Dendritic cell treated with granulocyte-macrophage colony-stimulating factor and Interleukin-4, amounts not matched to agents 40 ng/mL and 50 ng/mL, for 4 days (primary cell): ENCODE data around the gene RTRAF.
A peak's percentile ranks its signal among the peaks of the same experiment; 100 is the strongest.

Experiments
- H3K27ac Mint-ChIP-seq: one replicate; pipeline ENCODE4 v1.8.0; 2022; ENCODE audit warnings: mild to moderate bottlenecking, mixed read lengths
- H3K27me3 Mint-ChIP-seq: one replicate; pipeline ENCODE4 v1.8.0; 2022; ENCODE audit warnings: mild to moderate bottlenecking, mixed read lengths
- H3K36me3 Mint-ChIP-seq: one replicate; pipeline ENCODE4 v1.8.0; 2022; ENCODE audit warnings: low read depth, mixed read lengths
- H3K4me1 Mint-ChIP-seq: one replicate; pipeline ENCODE4 v1.8.0; 2022; ENCODE audit warnings: low read depth, mixed read lengths
- H3K4me3 Mint-ChIP-seq: one replicate; pipeline ENCODE4 v1.8.0; 2022; ENCODE audit warnings: mild to moderate bottlenecking, moderate library complexity, mixed read lengths
- H3K9me3 Mint-ChIP-seq: one replicate; pipeline ENCODE4 v1.8.0; 2022; ENCODE audit warnings: mixed read lengths
- intact Hi-C: fragments of 100-400 bp; cut with micrococcal nuclease; formaldehyde crosslinking; loops from one replicate; pipeline ENCODE4 v1.15.0; 2022

RTRAF gene

DNA sequence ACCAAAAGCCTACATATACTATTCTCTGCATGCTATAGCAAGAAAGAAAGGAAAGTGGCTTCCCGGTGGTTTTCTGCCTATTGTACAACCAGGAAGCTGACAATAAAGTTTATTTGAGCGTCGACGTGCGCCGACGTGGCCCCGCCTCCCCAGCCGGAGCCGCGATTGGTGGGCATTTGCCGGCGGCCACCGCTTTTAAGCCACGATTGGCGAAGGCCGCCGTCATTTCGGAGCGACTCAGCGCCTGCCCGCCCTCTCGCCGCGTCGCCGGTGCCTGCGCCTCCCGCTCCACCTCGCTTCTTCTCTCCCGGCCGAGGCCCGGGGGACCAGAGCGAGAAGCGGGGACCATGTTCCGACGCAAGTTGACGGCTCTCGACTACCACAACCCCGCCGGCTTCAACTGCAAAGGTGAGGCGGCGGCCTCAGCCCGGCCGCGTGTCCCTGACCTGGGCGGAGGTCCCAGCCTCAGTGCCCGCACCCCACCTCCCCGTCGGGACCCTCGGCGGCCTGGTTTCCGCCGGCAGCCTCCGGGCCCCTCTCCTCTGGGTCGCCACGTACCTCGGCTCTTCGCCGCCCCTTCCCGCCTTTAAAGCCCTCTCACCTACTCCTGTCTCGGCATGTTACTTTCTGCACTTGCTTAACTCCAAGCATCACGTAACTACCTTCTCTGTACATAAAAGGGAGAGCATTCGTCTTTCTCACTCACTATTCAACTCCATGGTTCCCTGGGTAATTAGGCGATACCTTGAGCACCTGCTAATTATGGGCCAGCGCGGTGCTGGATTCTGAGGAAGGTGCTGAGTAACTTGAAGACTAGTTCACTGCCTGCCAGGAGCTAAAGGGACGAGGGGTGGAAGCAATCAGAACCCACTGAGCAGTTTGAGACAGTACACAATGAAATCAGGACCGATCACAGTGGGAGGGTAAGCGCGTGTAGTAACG, at the start of gene RTRAF:
Gene RTRAF (plus strand): TSS at position 254 of the 942 bp plus-strand sequence. CDS start 94 bp downstream, at position 348.
- peaks cover 6% of the 10 kb centered on the region for H3K9me3 Mint-ChIP-seq
- H3K4me3 Mint-ChIP-seq: peak within 1 kb of the TSS; percentile 79
- intact Hi-C loops: loop anchor here (5.0 to 10.0 kb wide), 4 partner anchors 122 to 565 kb away; partner anchors contain the start of genes FRMD6, GPR137C and TXNDC16
- H3K27me3 Mint-ChIP-seq: no peaks in the 10 kb centered on the region
- H3K4me1 Mint-ChIP-seq: peaks cover 20% of the 10 kb centered on the region
- H3K36me3 Mint-ChIP-seq: peaks cover 41% of the 10 kb centered on the region
- H3K27ac Mint-ChIP-seq: peak within 1 kb of the TSS; percentile 83

DNA sequence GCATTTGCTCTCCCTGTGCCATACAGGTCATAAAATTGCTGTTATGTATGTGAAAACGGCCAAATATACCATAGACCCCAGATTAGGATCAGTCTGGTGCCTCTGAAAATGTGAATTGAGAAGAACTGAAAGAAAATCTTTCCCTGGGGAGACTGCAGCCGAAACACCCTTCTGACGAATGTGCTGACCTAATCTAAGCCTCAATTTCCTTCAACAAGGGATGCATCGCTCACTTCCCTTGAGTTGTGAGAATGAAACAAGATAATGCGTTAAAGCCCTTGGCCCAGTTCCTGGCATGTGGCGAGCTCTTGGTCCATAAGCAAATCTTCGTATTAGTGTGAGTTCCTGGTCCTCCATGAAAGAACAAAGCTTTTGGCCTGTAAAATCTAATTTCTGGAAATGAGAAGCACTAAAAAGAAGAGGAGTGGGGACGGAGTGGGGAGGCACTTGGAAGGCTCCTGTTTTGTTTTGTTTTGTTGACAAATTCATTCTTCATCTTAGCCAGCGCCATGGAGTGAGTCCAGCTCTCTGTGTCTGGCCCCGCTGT, 49.5 kb upstream of the RTRAF start:
- H3K4me1 Mint-ChIP-seq: no peaks in the 10 kb centered on the region
- H3K27ac Mint-ChIP-seq: no peak overlapping the region
- peaks cover 8% of the 10 kb centered on the region for H3K36me3 Mint-ChIP-seq
- no peaks in the 10 kb centered on the region for H3K27me3 Mint-ChIP-seq
- intact Hi-C loops: no loop called here
- no peak overlapping the region for H3K4me3 Mint-ChIP-seq
- H3K9me3 Mint-ChIP-seq: peaks cover 5% of the 10 kb centered on the region

DNA sequence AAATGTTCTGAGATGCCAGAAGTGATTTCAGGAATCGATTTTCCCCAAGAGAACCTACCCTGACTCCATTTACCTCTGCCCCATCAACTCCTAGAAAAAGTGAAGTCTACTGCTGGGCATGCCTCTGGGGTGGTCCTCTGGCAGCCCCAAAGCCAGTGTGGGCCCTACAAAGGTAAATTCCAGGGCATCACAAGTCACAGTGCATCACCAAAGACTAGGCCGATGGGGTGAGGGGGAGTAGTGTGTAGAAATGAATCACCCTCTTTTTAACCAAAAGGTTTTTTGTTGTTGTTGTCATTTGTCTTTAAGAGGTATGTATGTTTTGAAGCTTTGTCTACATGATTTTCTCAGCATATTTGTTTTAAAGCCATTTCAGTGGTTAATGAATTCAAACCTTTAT, 46.4 kb upstream of the RTRAF start:
- H3K4me3 Mint-ChIP-seq: no peak overlapping the region
- H3K4me1 Mint-ChIP-seq: no peaks in the 10 kb centered on the region

DNA sequence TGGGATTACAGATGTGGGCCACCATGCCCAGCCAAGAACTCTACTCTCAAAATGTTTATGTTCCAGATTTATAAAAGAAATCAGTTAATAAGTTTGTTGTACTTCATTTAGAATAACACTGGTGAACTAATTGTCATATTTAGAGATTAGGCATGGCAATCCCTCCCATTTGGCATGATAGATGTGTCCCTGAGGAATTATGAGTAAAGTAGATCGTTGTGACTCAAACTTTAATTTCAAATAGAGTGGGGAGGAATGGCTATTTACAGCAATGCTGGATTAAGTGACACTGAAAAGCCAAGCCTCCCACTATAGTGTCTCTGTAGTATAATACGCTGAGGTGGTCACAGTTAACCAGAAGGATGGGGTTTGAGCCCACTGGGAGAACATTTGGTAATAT, 39.3 kb upstream of the RTRAF start:
- Mint-ChIP-seq H3K4me1 (no peaks in the 10 kb centered on the region), H3K27me3 (no peaks in the 10 kb centered on the region), H3K36me3 (peaks cover 58% of the 10 kb centered on the region), H3K27ac (no peak overlapping the region), H3K9me3 (peaks cover 24% of the 10 kb centered on the region), H3K4me3 (no peak overlapping the region)
- intact Hi-C loops: no loop called here

More for the DNA sequence above, 46.4 kb upstream of the RTRAF start:
- Mint-ChIP-seq H3K36me3 (peaks cover 17% of the 10 kb centered on the region), H3K9me3 (peaks cover 31% of the 10 kb centered on the region), H3K27ac (no peak overlapping the region), H3K27me3 (no peaks in the 10 kb centered on the region)
- intact Hi-C loops: no loop called here

DNA sequence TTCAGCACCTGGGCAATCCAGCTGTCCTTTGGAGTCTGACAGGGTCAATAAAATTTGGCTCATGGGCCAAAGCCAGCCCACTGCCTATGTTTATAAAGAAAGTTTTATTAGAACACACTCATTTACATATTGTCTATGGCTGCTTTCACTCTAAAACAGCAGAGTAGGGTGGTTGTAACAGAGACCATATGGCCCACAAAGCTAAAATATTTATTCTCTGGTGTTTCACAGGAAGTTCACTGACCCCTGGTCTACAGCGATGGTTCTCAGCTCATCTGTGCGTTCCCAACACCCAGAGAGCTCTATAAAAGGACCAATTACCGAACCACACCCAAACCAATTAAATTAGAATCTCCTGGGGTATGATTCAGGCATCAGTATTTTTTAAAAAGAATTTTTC, 37.7 kb upstream of the RTRAF start:
- Mint-ChIP-seq H3K9me3 (peaks cover 9% of the 10 kb centered on the region), H3K4me3 (no peak overlapping the region), H3K4me1 (no peaks in the 10 kb centered on the region), H3K27me3 (no peaks in the 10 kb centered on the region), H3K36me3 (peaks cover 54% of the 10 kb centered on the region), H3K27ac (no peak overlapping the region)
- intact Hi-C loops: no loop called here

DNA sequence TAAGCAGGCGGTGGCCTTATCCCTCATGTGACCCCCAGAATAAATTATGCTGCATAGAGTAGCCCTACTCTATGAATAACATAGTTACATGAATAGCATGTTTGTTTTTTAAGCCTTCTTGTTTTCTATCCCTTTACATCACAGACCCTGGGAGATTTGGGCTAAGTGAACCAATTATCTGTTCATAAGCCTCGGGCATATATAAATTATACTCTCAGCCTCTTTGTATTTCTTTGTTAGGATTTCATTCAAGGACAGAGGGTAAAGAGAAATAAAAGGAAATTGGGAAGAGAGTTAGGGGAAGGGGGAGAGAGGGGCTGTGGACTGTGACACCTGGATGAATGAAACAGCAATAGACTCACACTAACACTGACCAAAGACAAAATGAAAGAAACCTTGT, 35.3 kb upstream of the RTRAF start:
- peaks cover 76% of the 10 kb centered on the region for H3K36me3 Mint-ChIP-seq
- H3K4me1 Mint-ChIP-seq: peaks cover 7% of the 10 kb centered on the region
- peaks cover 20% of the 10 kb centered on the region for H3K9me3 Mint-ChIP-seq
- H3K27ac Mint-ChIP-seq: no peak overlapping the region
- no peaks in the 10 kb centered on the region for H3K27me3 Mint-ChIP-seq
- intact Hi-C loops: no loop called here
- H3K4me3 Mint-ChIP-seq: no peak overlapping the region

DNA sequence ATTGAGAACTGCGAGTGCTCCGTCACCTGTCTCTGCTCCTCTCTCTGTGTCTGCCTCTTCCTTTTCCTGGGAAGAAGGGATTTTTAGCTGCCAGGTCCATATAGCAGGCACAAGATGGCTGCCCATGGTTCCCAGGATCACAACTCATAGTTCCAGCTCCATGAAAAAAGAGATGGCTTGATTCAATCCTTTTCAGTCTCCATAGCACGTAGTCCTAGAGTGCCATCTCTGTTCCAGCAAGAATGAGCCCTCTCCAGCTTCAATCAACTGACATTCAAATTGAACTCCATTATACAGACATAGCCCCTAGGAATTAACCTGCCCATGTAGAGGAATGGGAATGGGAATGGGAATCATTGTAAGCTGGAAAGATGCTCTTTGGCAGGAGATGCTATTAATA, 34.7 kb upstream of the RTRAF start:
- H3K27me3 Mint-ChIP-seq: no peaks in the 10 kb centered on the region
- H3K27ac Mint-ChIP-seq: no peak overlapping the region
- H3K36me3 Mint-ChIP-seq: peaks cover 83% of the 10 kb centered on the region
- H3K9me3 Mint-ChIP-seq: peaks cover 26% of the 10 kb centered on the region
- peaks cover 7% of the 10 kb centered on the region for H3K4me1 Mint-ChIP-seq
- H3K4me3 Mint-ChIP-seq: no peak overlapping the region
- intact Hi-C loops: no loop called here

DNA sequence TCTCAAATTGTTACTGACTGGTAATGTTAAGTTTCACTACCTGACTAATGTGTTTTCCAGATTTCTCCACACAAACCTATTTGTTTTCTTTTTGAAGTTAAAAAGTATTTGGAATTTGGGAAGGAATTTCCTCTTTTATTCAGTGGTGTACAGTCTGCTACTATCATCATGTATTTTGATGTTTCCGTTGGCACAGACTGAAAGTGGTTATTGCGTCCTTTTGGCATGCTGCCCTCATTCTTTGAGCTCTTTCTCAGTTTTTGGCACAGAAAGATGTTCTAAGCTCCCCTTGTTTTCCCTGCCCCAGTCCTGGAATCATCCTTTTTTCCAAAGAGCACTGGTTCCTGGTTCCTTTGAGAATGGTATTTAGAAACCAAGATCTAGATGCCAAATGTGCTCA, 31.4 kb upstream of the RTRAF start:
- Mint-ChIP-seq H3K4me1 (peaks cover 12% of the 10 kb centered on the region), H3K4me3 (no peak overlapping the region), H3K9me3 (peaks cover 34% of the 10 kb centered on the region), H3K27ac (no peak overlapping the region), H3K27me3 (no peaks in the 10 kb centered on the region), H3K36me3 (peaks cover 66% of the 10 kb centered on the region)
- intact Hi-C loops: no loop called here

DNA sequence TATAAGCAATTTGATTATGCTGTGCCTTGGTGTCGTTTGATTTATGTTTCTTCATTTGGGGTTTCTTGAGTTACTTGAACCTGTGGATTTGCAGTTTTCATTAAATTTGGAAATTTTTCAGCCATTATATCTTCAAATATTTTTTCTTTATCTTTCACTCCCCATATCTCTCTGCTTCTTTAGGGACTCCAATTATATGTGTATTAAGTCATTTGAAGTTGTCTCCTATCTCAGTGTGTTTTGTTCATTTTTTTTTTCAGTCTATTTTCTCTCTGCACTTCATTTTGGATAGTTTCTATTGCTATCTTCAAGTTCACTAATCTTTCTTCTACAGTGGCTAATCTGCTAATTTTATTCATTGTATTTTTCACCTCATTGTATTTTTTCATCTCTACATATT, 29.4 kb upstream of the RTRAF start:
- peaks cover 49% of the 10 kb centered on the region for H3K36me3 Mint-ChIP-seq

DNA sequence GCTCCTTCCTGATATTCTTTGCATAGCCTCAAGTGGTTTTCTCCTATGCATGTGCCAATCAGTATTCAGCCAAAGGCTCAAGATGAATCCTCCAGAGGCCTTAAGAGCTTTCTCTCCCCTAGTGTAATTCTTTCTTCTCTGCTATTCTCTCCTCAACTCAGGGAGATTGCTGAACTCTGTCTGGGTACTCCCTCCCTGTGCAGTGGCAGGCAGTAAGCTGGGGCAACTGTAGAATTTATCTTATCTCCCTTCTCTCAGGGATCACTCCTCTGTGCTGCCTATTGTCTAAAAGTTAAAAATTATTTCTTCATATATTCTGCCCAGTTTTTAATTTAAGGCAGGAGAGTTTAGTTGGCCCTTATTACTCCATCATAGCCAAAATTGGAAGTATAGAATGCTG, 28.5 kb upstream of the RTRAF start:
- intact Hi-C loops: no loop called here
- Mint-ChIP-seq H3K27ac (no peak overlapping the region), H3K4me1 (peaks cover 12% of the 10 kb centered on the region), H3K4me3 (no peak overlapping the region), H3K27me3 (no peaks in the 10 kb centered on the region), H3K9me3 (peaks cover 34% of the 10 kb centered on the region), H3K36me3 (peaks cover 43% of the 10 kb centered on the region)

More for the DNA sequence above, 29.4 kb upstream of the RTRAF start:
- Mint-ChIP-seq H3K9me3 (peaks cover 34% of the 10 kb centered on the region), H3K27me3 (no peaks in the 10 kb centered on the region), H3K4me1 (peaks cover 12% of the 10 kb centered on the region), H3K4me3 (no peak overlapping the region), H3K27ac (no peak overlapping the region)
- intact Hi-C loops: no loop called here

DNA sequence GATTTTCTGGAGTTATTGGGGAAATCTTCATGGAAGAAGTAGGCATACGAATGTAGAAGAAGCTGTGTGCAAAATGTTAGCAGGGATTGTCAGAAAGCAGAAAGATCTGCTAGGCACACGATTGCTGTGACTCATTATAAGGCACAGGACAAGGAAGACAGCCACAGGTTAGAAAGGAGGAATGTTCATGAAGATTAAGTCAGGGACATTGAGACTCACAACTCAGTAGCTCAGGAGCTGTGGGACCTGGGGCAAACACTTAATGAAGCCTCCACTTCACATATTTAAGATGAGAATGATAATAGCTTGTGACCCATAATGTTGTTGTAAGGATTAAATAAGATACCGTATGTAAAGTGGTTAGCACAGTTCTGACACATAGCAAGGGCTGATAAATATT, 26.6 kb upstream of the RTRAF start:
- Mint-ChIP-seq H3K36me3 (peaks cover 49% of the 10 kb centered on the region), H3K4me3 (no peak overlapping the region), H3K9me3 (peaks cover 27% of the 10 kb centered on the region), H3K27ac (no peak overlapping the region), H3K4me1 (peaks cover 6% of the 10 kb centered on the region), H3K27me3 (no peaks in the 10 kb centered on the region)
- intact Hi-C loops: no loop called here

DNA sequence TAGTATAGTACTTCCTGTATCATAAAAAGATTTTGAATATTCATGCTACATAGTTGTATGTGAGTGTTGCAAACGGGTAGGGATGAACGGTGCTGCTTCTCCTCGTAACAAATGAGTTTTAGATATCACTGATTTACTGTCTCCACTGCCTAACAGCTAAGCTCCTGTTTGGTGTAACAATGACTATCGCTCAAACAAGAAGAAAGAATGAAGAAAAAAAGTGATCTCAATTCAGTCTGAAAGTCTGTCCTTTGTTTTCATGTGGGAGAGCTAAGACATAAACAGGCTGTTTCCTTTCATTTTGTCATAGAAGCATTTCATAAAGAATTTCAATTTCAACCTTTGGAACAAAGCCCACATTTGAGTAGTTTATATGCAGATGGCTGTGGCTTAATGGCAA, 26.1 kb upstream of the RTRAF start:
- no peak overlapping the region for H3K27ac Mint-ChIP-seq
- H3K4me1 Mint-ChIP-seq: peaks cover 6% of the 10 kb centered on the region
- H3K27me3 Mint-ChIP-seq: no peaks in the 10 kb centered on the region
- H3K4me3 Mint-ChIP-seq: no peak overlapping the region
- H3K9me3 Mint-ChIP-seq: peaks cover 21% of the 10 kb centered on the region
- H3K36me3 Mint-ChIP-seq: peaks cover 49% of the 10 kb centered on the region
- intact Hi-C loops: no loop called here

DNA sequence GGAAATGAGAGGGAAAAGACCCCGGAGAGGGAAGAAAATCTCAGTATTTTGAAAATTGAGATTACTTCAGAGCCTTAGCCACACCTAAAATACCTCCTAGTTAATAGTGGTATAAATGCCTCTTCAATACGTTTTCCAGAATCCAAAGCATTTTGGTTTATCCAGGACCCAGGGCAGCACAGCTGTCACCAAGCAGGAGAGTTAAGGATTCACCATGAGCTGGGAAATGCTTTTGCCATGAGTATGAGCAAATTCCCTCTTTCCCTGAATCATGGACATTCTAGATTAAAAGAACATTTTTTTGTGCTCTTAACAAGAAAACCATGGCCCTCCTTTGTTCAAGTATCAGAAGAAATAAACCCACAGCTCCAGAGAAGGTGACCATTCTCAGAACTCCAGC, 21.8 kb upstream of the RTRAF start:
- peaks cover 23% of the 10 kb centered on the region for H3K36me3 Mint-ChIP-seq
- H3K4me1 Mint-ChIP-seq: peaks cover 4% of the 10 kb centered on the region
- no peak overlapping the region for H3K27ac Mint-ChIP-seq
- H3K27me3 Mint-ChIP-seq: no peaks in the 10 kb centered on the region
- H3K9me3 Mint-ChIP-seq: no peaks in the 10 kb centered on the region
- intact Hi-C loops: no loop called here
- no peak overlapping the region for H3K4me3 Mint-ChIP-seq

DNA sequence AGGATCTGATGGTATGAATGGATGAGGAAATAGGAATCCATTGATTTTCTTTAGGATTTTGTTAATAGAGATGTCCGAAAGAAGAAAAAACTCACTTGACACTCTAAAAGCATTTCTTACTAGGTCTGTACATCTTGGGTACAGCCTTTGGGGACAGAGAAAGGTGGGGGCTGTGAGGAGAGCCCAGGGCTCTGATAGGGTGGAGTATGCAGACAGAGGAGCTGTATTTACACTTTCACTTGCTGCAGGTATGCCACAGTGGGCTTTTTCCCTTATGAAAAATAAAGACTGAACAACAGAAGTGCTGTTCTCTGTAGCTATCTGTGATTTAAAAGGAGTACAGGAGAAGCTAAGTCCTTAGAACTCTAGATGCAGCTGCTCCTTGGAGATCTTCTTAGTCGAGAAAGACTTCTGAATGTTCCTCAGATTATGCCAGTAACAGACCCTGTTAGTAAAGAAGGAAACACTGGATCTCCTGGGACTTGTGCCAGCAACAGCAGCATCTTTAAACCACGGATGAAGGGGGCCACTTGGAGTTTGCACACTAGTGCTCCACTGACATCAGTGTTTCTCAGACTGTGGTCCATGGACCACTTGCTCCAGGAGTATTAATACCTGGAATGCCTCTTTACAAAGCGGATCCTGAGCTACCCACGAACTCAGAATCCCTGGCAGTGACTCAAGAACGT, 19.4 kb upstream of the RTRAF start:
- no peaks in the 10 kb centered on the region for H3K4me1 Mint-ChIP-seq
- intact Hi-C loops: no loop called here
- no peaks in the 10 kb centered on the region for H3K27me3 Mint-ChIP-seq
- peaks cover 23% of the 10 kb centered on the region for H3K36me3 Mint-ChIP-seq
- H3K27ac Mint-ChIP-seq: no peak overlapping the region
- no peak overlapping the region for H3K4me3 Mint-ChIP-seq
- no peaks in the 10 kb centered on the region for H3K9me3 Mint-ChIP-seq
